Activated naive CD4-positive, alpha-beta T cell treated with anti-CD3 and anti-CD28 coated beads, Interleukin-2, amount 50 U/mL, for 72 hours (primary cell): Measurements from ENCODE around the gene CYGB. TPM values are rescaled to one million over a fixed set of nuclear protein-coding genes. Genes with fewer than 3 reads are reported as not detected.
A peak's percentile ranks its signal among the peaks of the same experiment; 100 is the strongest.
"Not testable (repeated sequence)": the region's sequence is repeated elsewhere in the genome, so short reads cannot be mapped to it uniquely, and the experiment has no call there.

Source experiments
- ATAC-seq, 2 donors: fragments of 150-1000 bp; cut with Tn5 transposase; 2 replicates each; pipeline ENCODE4 v1.10.0; 2021; ENCODE audit warnings: mild to moderate bottlenecking in 2 of 2, moderate library complexity in 2 of 2
- DNase-seq, 2 donors: peaks; one replicate each; pipeline ENCODE4 v3.0.0; 2021 to 2022; ENCODE audit warnings: low spot score in 2 of 2
- H3K27ac Mint-ChIP-seq, 2 donors: one replicate each; pipeline ENCODE4 v1.8.0; 2022; ENCODE audit warnings: mild to moderate bottlenecking in 2 of 2, mixed read lengths in 2 of 2
- H3K36me3 Mint-ChIP-seq, 2 donors: one replicate each; pipeline ENCODE4 v1.8.0; 2022; ENCODE audit warnings: mixed read lengths in 2 of 2
- H3K9me3 Mint-ChIP-seq, 2 donors: one replicate each; pipeline ENCODE4 v1.8.0; 2022; ENCODE audit warnings: mixed read lengths in 2 of 2
- total RNA-seq, 2 donors: library from RNA; stranded (reverse); gene quantifications; one replicate each; pipeline ENCODE4 v1.2.3, GENCODE V29; 2022

The CYGB gene
- total RNA-seq, 2 donors from 2014 or later, result not detected

GRCh38 chr17:76534831-76535732 is 2.4 kb downstream of the CYGB start:
- no peak for DNase-seq
- Mint-ChIP-seq H3K36me3 (no peaks in the 10 kb centered on the region), H3K27ac (no peak overlapping the region), H3K9me3 (no peaks in the 10 kb centered on the region)
- no peak for ATAC-seq

- not testable (repeated sequence) for ATAC-seq, H3K9me3 Mint-ChIP-seq, H3K36me3 Mint-ChIP-seq, DNase-seq
- H3K27ac Mint-ChIP-seq, result peak overlapping the region in 1 of 2 donors; percentile 15
These were observed 3.7 kb downstream of the CYGB start for GRCh38 chr17:76533640-76534359.

GRCh38 chr17:76532072-76532651 is 5.3 kb downstream of the CYGB start:
- Mint-ChIP-seq H3K9me3 (no peaks in the 10 kb centered on the region), H3K36me3 (no peaks in the 10 kb centered on the region)
- no peak for ATAC-seq

GRCh38 chr17:76531486-76532038 is 5.9 kb downstream of the CYGB start:
- DNase-seq (no peak), ATAC-seq (no peak)
- H3K36me3 Mint-ChIP-seq, result no peaks in the 10 kb centered on the region
- no peak overlapping the region for H3K27ac Mint-ChIP-seq
- H3K9me3 Mint-ChIP-seq, result no peaks in the 10 kb centered on the region

More at GRCh38 chr17:76532072-76532651, 5.3 kb downstream of the CYGB start:
- H3K27ac Mint-ChIP-seq, result no peak overlapping the region
- no peak for DNase-seq

GRCh38 chr17:76530811-76531485 is 6.6 kb downstream of the CYGB start:
- H3K36me3 Mint-ChIP-seq, result no peaks in the 10 kb centered on the region
- DNase-seq (no peak), ATAC-seq (no peak)
- peak overlapping the region in 1 of 2 donors; percentile 64 for H3K27ac Mint-ChIP-seq
- no peaks in the 10 kb centered on the region for H3K9me3 Mint-ChIP-seq

- Mint-ChIP-seq H3K27ac (peak overlapping the region; percentile 29 to 64), H3K36me3 (no peaks in the 10 kb centered on the region)
- no peak for DNase-seq
These were observed 7.3 kb downstream of the CYGB start for GRCh38 chr17:76530095-76530723.

GRCh38 chr17:76529224-76530094 is 8.1 kb downstream of the CYGB start:
- H3K9me3 Mint-ChIP-seq, result no peaks in the 10 kb centered on the region
- no peak overlapping the region for H3K27ac Mint-ChIP-seq
- DNase-seq (no peak), ATAC-seq (no peak)
- no peaks in the 10 kb centered on the region for H3K36me3 Mint-ChIP-seq

More at GRCh38 chr17:76530095-76530723, 7.3 kb downstream of the CYGB start:
- H3K9me3 Mint-ChIP-seq, result no peaks in the 10 kb centered on the region
- ATAC-seq, result no peak

- Mint-ChIP-seq H3K36me3 (no peaks in the 10 kb centered on the region), H3K9me3 (no peaks in the 10 kb centered on the region), H3K27ac (peak overlapping the region in 1 of 2 donors; percentile 50)
- no peak for ATAC-seq
- DNase-seq, result no peak
These were observed 8.8 kb downstream of the CYGB start for GRCh38 chr17:76528528-76529223.

- ATAC-seq, result peak in 1 of 2 donors; percentile 19
- DNase-seq, result no peak
- Mint-ChIP-seq H3K27ac (peak overlapping the region in 1 of 2 donors; percentile 50), H3K36me3 (no peaks in the 10 kb centered on the region), H3K9me3 (no peaks in the 10 kb centered on the region)
These were observed 9.4 kb downstream of the CYGB start for GRCh38 chr17:76528156-76528527.

GRCh38 chr17:76527430-76528111 is 9.9 kb downstream of the CYGB start:
- Mint-ChIP-seq H3K27ac (peak overlapping the region in 1 of 2 donors; percentile 50), H3K9me3 (no peaks in the 10 kb centered on the region), H3K36me3 (no peaks in the 10 kb centered on the region)
- DNase-seq (peak in 1 of 2 donors; percentile 63), ATAC-seq (peak in 1 of 2 donors; percentile 71)

GRCh38 chr17:76527016-76527415 is 10.5 kb downstream of the CYGB start:
- not testable (repeated sequence) for H3K36me3 Mint-ChIP-seq, ATAC-seq, H3K27ac Mint-ChIP-seq, DNase-seq, H3K9me3 Mint-ChIP-seq

- not testable (repeated sequence) for H3K27ac Mint-ChIP-seq, ATAC-seq, H3K36me3 Mint-ChIP-seq, H3K9me3 Mint-ChIP-seq, DNase-seq
These were observed 12.0 kb downstream of the CYGB start for GRCh38 chr17:76525513-76525833.

- no peaks in the 10 kb centered on the region for H3K9me3 Mint-ChIP-seq
- peak overlapping the region in 1 of 2 donors; percentile 14 for H3K27ac Mint-ChIP-seq
- no peaks in the 10 kb centered on the region for H3K36me3 Mint-ChIP-seq
- DNase-seq, result no peak
- ATAC-seq, result no peak
These were observed 12.7 kb downstream of the CYGB start for GRCh38 chr17:76524598-76525512.
